B cell (primary cell): ENCODE measurements around the gene BACH2. TPM values are rescaled to one million over a fixed set of nuclear protein-coding genes. Genes with fewer than 3 reads are reported as not detected.
A peak's percentile ranks its signal among the peaks of the same experiment; 100 is the strongest.
"Not testable (repeated sequence)": the region's sequence is repeated elsewhere in the genome, so short reads cannot be mapped to it uniquely, and the experiment has no call there.

Source experiments
- ATAC-seq: fragments of 200-7000 bp; cut with Tn5 transposase; one replicate; pipeline ENCODE4 v1.10.0; 2021; ENCODE audit warnings: low read depth, mild to moderate bottlenecking, moderate number of reproducible peaks, moderate library complexity
- CTCF ChIA-PET: fragments of 350-600 bp; sonication (Branson Sonifier 250); formaldehyde crosslinking; loops from one replicate; lab custom pipeline; 2021; ENCODE audit warnings: antibody characterized with exemption, inconsistent platforms; lab: Charles Lee
- POLR2A ChIA-PET: fragments of 350-600 bp; sonication (Branson Sonifier 250); formaldehyde crosslinking; loops from one replicate; lab custom pipeline; 2021; ENCODE audit warnings: antibody characterized with exemption; lab: Charles Lee
- DNase-seq: peaks from one replicate; pipeline ENCODE4 v3.0.0; 2013
- H2AFZ ChIP-seq: 2 replicates; pipeline ENCODE4 v1.6.1; 2012; ENCODE audit warnings: mild to moderate bottlenecking, low read depth, low read length; ENCODE audit not compliant: insufficient read depth, poor library complexity, severe bottlenecking
- H3K27ac ChIP-seq, 2 donors: 1 replicate in 1 of 2; 2 replicates in 1 of 2; pipeline ENCODE4 v1.5.1; 2012 to 2013; ENCODE audit warnings: low read length in 2 of 2, mild to moderate bottlenecking in 2 of 2, moderate library complexity in 1 of 2
- H3K27me3 ChIP-seq, 4 experiments: fragments of 200-600 bp in 1 of 4; sonication (generic) in 1 of 4; replicated peaks in 1 of 4; 1 replicate in 2 of 4; 2 replicates in 2 of 4; pipeline versions ENCODE4 v1.6.1 to v1.7.0; 2013 to 2016; ENCODE audit warnings: low read length in 3 of 4, mild to moderate bottlenecking in 2 of 4, mixed read lengths in 1 of 4, moderate library complexity in 1 of 4; ENCODE audit not compliant: insufficient read depth in 4 of 4, control insufficient read depth in 3 of 4; ENCODE audit errors: control extremely low read depth in 1 of 4
- H3K36me3 ChIP-seq, 2 experiments: replicated peaks in 1 of 2; 1 replicate in 1 of 2; 2 replicates in 1 of 2; pipeline versions ENCODE4 v1.6.1 to v1.7.1; 2013; ENCODE audit warnings: low read length in 1 of 2; ENCODE audit not compliant: insufficient read depth in 2 of 2, control insufficient read depth in 1 of 2; ENCODE audit errors: control extremely low read depth in 1 of 2, extremely low read depth in 1 of 2
- H3K4me1 ChIP-seq, 2 donors: fragments of 200-600 bp in 1 of 2; sonication (generic) in 1 of 2; 1 replicate in 1 of 2; 2 replicates in 1 of 2; pipeline versions ENCODE4 v1.5.1 to v1.6.1; 2013 to 2017; ENCODE audit warnings: low read length in 2 of 2; ENCODE audit not compliant: control insufficient read depth in 2 of 2, insufficient read depth in 2 of 2
- H3K4me2 ChIP-seq: replicated peaks from 2 replicates; pipeline ENCODE3; 2012; ENCODE audit warnings: mild to moderate bottlenecking, low read depth, low read length; ENCODE audit not compliant: poor library complexity, severe bottlenecking
- H3K4me3 ChIP-seq, 5 experiments: fragments of 200-600 bp in 1 of 5; sonication (generic) in 1 of 5; 1 replicate in 3 of 5; 2 replicates in 2 of 5; pipeline versions ENCODE4 v1.5.1 to v1.7.0; 2011 to 2016; ENCODE audit warnings: low read length in 4 of 5, mild to moderate bottlenecking in 4 of 5, low read depth in 2 of 5, control low read depth in 1 of 5, moderate library complexity in 1 of 5; ENCODE audit not compliant: insufficient read depth in 1 of 5; ENCODE audit errors: control extremely low read depth in 1 of 5, extremely low read depth in 1 of 5
- H3K79me2 ChIP-seq: fragments of 200-600 bp; sonication (generic); one replicate; pipeline ENCODE4 v1.6.0; 2016; ENCODE audit warnings: low read length; ENCODE audit not compliant: control insufficient read depth, insufficient read depth
- H3K9ac ChIP-seq: fragments of 200-600 bp; sonication (generic); 2 replicates; pipeline ENCODE4 v1.6.1; 2017; ENCODE audit warnings: mild to moderate bottlenecking, low read length, moderate library complexity
- H3K9me3 ChIP-seq, 3 donors: one replicate each; pipeline versions ENCODE4 v1.6.1 to v1.7.1; 2013; ENCODE audit warnings: low read length in 2 of 3; ENCODE audit not compliant: control insufficient read depth in 2 of 3, insufficient read depth in 1 of 3; ENCODE audit errors: control extremely low read depth in 1 of 3
- H4K20me1 ChIP-seq: 2 replicates; pipeline ENCODE4 v1.6.0; 2012; ENCODE audit warnings: mild to moderate bottlenecking, low read length; ENCODE audit not compliant: insufficient read depth, control insufficient read depth, poor library complexity, severe bottlenecking
- H3K27ac Mint-ChIP-seq: one replicate; pipeline ENCODE4 v1.8.0; 2021; ENCODE audit warnings: mixed read lengths
- H3K27me3 Mint-ChIP-seq: one replicate; pipeline ENCODE4 v1.8.0; 2021; ENCODE audit warnings: mixed read lengths
- H3K4me1 Mint-ChIP-seq: one replicate; pipeline ENCODE4 v1.8.0; 2021; ENCODE audit warnings: mixed read lengths
- H3K4me3 Mint-ChIP-seq: one replicate; pipeline ENCODE4 v1.8.0; 2021; ENCODE audit warnings: mixed read lengths
- H3K9me3 Mint-ChIP-seq: one replicate; pipeline ENCODE4 v1.8.0; 2022; ENCODE audit warnings: mixed read lengths; ENCODE audit not compliant: insufficient read depth
- EZH2 ChIP-seq: IDR thresholded peaks from 2 replicates; pipeline ENCODE4 v1.6.1; 2012; ENCODE audit warnings: borderline replicate concordance, low read depth, mild to moderate bottlenecking, moderate library complexity, low read length; ENCODE audit not compliant: insufficient read depth, poor library complexity, severe bottlenecking
- WGBS: methylation state at CpG from one replicate; pipeline ENCODE4 v1.1.5; 2013; ENCODE audit warnings: missing lambda C conversion rate; ENCODE audit not compliant: insufficient coverage; 5-methylcytosine and 5-hydroxymethylcytosine counted together
- intact Hi-C: fragments of 100-400 bp; cut with micrococcal nuclease; formaldehyde crosslinking; loops from one replicate; pipeline ENCODE4 v1.10.0; 2022
- polyA plus RNA-seq: library from polyadenylated mRNA; depleted of rRNA; stranded (reverse); fragments of >200 nt; gene quantifications from 2 replicates; pipeline ENCODE4 v1.2.3, GENCODE V29; 2012
- total RNA-seq, 2 donors: library from RNA; stranded (reverse); fragments of 120-200 nt in 1 of 2; gene quantifications; 1 replicate in 1 of 2; 2 replicates in 1 of 2; pipeline versions ENCODE4 v1.2.3 to v1.2.4, GENCODE V29; 2013 to 2022
- TF ChIP-seq, protein P1 (sequence below): fragments of 200-600 bp; IDR thresholded peaks from one replicate; pipeline ENCODE4 v1.8.0; 2022; ENCODE audit warnings: antibody characterized with exemption, mild to moderate bottlenecking

BACH2 gene
- total and polyA plus RNA-seq, 2 donors (not counting 1 experiment from before 2014, with no cell fraction given), result 41.1 to 235 TPM

- Histone ChIP-seq H3K9me3 (no peaks in the 10 kb centered on the region), H3K4me2 (no peak overlapping the region), H4K20me1 (peaks cover 21% of the 10 kb centered on the region), H3K4me1 (peaks cover 7 to 12% of the 10 kb centered on the region in 2 donors), H2AFZ (no peak overlapping the region), H3K79me2 (peaks cover 79% of the 10 kb centered on the region), H3K27ac (peak overlapping the region in 1 of 2 donors; percentile 26), H3K9ac (no peak overlapping the region), H3K4me3 (no peak overlapping the region), H3K36me3 (peaks cover 1 to 23% of the 10 kb centered on the region in 2 experiments), H3K27me3 (no peaks in the 10 kb centered on the region)
- Mint-ChIP-seq H3K27me3 (no peaks in the 10 kb centered on the region), H3K4me3 (no peak overlapping the region), H3K27ac (no peak overlapping the region), H3K9me3 (no peaks in the 10 kb centered on the region), H3K4me1 (peaks cover 50% of the 10 kb centered on the region)
- ATAC-seq (no peak), DNase-seq (no peak)
- TF ChIP-seq, protein P1, sequence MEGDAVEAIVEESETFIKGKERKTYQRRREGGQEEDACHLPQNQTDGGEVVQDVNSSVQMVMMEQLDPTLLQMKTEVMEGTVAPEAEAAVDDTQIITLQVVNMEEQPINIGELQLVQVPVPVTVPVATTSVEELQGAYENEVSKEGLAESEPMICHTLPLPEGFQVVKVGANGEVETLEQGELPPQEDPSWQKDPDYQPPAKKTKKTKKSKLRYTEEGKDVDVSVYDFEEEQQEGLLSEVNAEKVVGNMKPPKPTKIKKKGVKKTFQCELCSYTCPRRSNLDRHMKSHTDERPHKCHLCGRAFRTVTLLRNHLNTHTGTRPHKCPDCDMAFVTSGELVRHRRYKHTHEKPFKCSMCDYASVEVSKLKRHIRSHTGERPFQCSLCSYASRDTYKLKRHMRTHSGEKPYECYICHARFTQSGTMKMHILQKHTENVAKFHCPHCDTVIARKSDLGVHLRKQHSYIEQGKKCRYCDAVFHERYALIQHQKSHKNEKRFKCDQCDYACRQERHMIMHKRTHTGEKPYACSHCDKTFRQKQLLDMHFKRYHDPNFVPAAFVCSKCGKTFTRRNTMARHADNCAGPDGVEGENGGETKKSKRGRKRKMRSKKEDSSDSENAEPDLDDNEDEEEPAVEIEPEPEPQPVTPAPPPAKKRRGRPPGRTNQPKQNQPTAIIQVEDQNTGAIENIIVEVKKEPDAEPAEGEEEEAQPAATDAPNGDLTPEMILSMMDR, result no peak
- no peak for TF ChIP-seq EZH2
- CTCF ChIA-PET, result no interaction called here
- POLR2A ChIA-PET, result interaction anchor here (0.6 kb wide), 1 partner anchor 358 kb away, joined by 8 read pairs; no protein-coding TSS in a partner anchor
- WGBS, result 100% methylated on average over 3 of the region's 4 CpGs
- intact Hi-C loops, result no loop called here
Observed at GRCh38 chr6:90167514-90168379, 128.9 kb downstream of the BACH2 start.

DNA sequence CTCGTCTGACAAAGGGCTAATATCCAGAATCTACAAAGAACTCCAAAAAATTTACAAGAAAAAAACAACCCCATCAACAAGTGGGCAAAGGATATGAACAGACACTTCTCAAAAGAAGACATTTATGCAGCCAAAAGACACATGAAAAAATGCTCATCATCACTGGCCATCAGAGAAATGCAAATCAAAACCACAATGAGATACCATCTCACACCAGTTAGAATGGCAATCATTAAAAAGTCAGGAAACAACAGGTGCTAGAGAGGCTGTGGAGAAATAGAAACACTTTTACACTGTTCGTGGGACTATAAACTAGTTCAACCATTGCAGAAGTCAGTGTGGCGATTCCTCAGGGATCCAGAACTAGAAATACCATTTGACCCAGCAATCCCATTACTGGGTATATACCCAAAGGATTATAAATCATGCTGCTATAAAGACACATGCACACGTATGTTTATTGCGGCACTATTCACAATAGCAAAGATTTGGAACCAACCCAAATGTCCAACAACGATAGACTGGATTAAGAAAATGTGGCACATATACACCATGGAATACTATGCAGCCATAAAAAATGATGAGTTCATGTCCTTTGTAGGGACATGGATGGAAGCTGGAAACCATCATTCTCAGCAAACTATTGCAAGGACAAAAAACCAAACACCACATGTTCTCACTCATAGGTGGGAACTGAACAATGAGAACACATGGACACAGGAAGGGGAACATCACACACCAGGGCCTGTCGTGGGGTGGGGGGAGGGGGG is 130.3 kb downstream of the BACH2 start:
- not testable (repeated sequence) for ATAC-seq, H3K4me3 Mint-ChIP-seq, H3K9me3 Mint-ChIP-seq

More for the DNA sequence above, 130.3 kb downstream of the BACH2 start:
- H3K4me2 ChIP-seq, H3K4me3 ChIP-seq, POLR2A ChIA-PET, H2AFZ ChIP-seq, DNase-seq, H3K9me3 ChIP-seq, CTCF ChIA-PET, H3K27ac ChIP-seq, intact Hi-C loops, H3K27me3 Mint-ChIP-seq, H3K27me3 ChIP-seq, H3K9ac ChIP-seq: not testable (repeated sequence)
- WGBS, result no CpG with 5 or more reads among the region's 7 CpGs
- Mint-ChIP-seq H3K4me1 (peaks cover 49% of the 10 kb centered on the region), H3K27ac (peak overlapping the region; percentile 53)
- Histone ChIP-seq H3K79me2 (peaks cover 79% of the 10 kb centered on the region), H3K36me3 (peaks cover 1 to 26% of the 10 kb centered on the region in 2 experiments), H4K20me1 (peaks cover 30% of the 10 kb centered on the region), H3K4me1 (peaks cover 7 to 15% of the 10 kb centered on the region in 2 donors)
